Measurements from ENCODE around the gene ATG4A. TPM values are rescaled to one million over a fixed set of nuclear protein-coding genes. Genes with fewer than 3 reads are reported as not detected.

The ATG4A gene
- total and polyA plus RNA-seq, 2 donors (not counting 3 experiments of a cell fraction or from before 2014, with no cell fraction given): 13.2 to 28.7 TPM

- no peak overlapping the region for H3K9ac ChIP-seq (replicated peaks; ENCODE audit: extremely low read depth, insufficient read depth, low read length)
- no peak overlapping the region for H3K4me2 ChIP-seq (ENCODE audit: insufficient read depth, low read length)
- DNase-seq (ENCODE audit: low read depth, low spot score): no peak
- no peaks in the 10 kb centered on the region for H3K27me3 ChIP-seq (ENCODE audit: control insufficient read depth in 2 of 2, insufficient read depth in 2 of 2, low read length in 2 of 2)
- H2AFZ ChIP-seq (ENCODE audit: low read depth, low read length): no peak overlapping the region
- H3K79me2 ChIP-seq (ENCODE audit: control insufficient read depth, insufficient read depth, low read length): no peaks in the 10 kb centered on the region
- H3K9me1 ChIP-seq (replicated peaks; ENCODE audit: control insufficient read depth, extremely low read depth, insufficient read depth, low read length): no peaks in the 10 kb centered on the region
- no peaks in the 10 kb centered on the region for H3K9me3 ChIP-seq (replicated peaks; ENCODE audit: control insufficient read depth, insufficient read depth, low read length)
- dilution Hi-C loops (cut with MboI; ENCODE audit: extremely low pct_ligation_motif_present, low sequenced_read_pairs): no loop called here
- intact Hi-C loops (cut with micrococcal nuclease): no loop called here
- no peak for TF ChIP-seq FOS (IDR thresholded peaks at IDR 0.05; ENCODE audit: borderline replicate concordance, insufficient read depth, low read length)
- no peak for TF ChIP-seq MYC (IDR thresholded peaks at IDR 0.05; ENCODE audit: low read depth, low read length)
- no peak for TF ChIP-seq CTCF (IDR thresholded peaks at IDR 0.05; ENCODE audit: extremely low read depth in 1 of 2, insufficient read depth in 1 of 2, low read depth in 1 of 2, low read length in 2 of 2)
- no peak for TF ChIP-seq EZH2 (IDR thresholded peaks at IDR 0.05; ENCODE audit: borderline replicate concordance, low read depth, low read length, severe bottlenecking)
- no peak for TF ChIP-seq POLR2AphosphoS5 (IDR thresholded peaks at IDR 0.05; ENCODE audit: insufficient read depth, low read depth, low read length)
- no TSS peak for BruUV-seq (replicated peaks)
- POLR2A ChIA-PET: no interaction called here
- H3K27ac ChIP-seq (ENCODE audit: insufficient read depth, low read depth, low read length): no peak overlapping the region
- no peaks in the 10 kb centered on the region for H4K20me1 ChIP-seq (replicated peaks; ENCODE audit: control insufficient read depth, extremely low read depth, insufficient read depth, low read length)
- H3K4me3 ChIP-seq (replicated peaks in 1 of 3; ENCODE audit: insufficient read depth in 1 of 3, low read depth in 1 of 3, low read length in 3 of 3): no peak overlapping the region
- H3K36me3 ChIP-seq (ENCODE audit: control insufficient read depth in 2 of 2, extremely low read depth in 1 of 2, insufficient read depth in 2 of 2, low read length in 2 of 2): no peaks in the 10 kb centered on the region
- CTCF ChIA-PET: no interaction called here
- no peak for FAIRE-seq
- H3K4me1 ChIP-seq (ENCODE audit: control insufficient read depth, extremely low read depth, insufficient read depth, low read length): no peaks in the 10 kb centered on the region
These were observed 27.0 kb upstream of the ATG4A start for GRCh38 chrX:108064613-108065012.

GRCh38 chrX:108068121-108068520 lies 23.5 kb upstream of the ATG4A start:
- Histone ChIP-seq H2AFZ (ENCODE audit: low read depth, low read length) (no peak overlapping the region), H3K4me2 (ENCODE audit: insufficient read depth, low read length) (no peak overlapping the region), H4K20me1 (replicated peaks; ENCODE audit: control insufficient read depth, extremely low read depth, insufficient read depth, low read length) (no peaks in the 10 kb centered on the region), H3K4me1 (ENCODE audit: control insufficient read depth, extremely low read depth, insufficient read depth, low read length) (peaks cover 18% of the 10 kb centered on the region), H3K4me3 (replicated peaks in 1 of 3; ENCODE audit: insufficient read depth in 1 of 3, low read depth in 1 of 3, low read length in 3 of 3) (no peak overlapping the region), H3K27me3 (ENCODE audit: control insufficient read depth in 2 of 2, insufficient read depth in 2 of 2, low read length in 2 of 2) (no peaks in the 10 kb centered on the region), H3K9ac (replicated peaks; ENCODE audit: extremely low read depth, insufficient read depth, low read length) (no peak overlapping the region), H3K79me2 (ENCODE audit: control insufficient read depth, insufficient read depth, low read length) (no peaks in the 10 kb centered on the region), H3K9me3 (replicated peaks; ENCODE audit: control insufficient read depth, insufficient read depth, low read length) (no peaks in the 10 kb centered on the region), H3K36me3 (ENCODE audit: control insufficient read depth in 2 of 2, extremely low read depth in 1 of 2, insufficient read depth in 2 of 2, low read length in 2 of 2) (no peaks in the 10 kb centered on the region), H3K9me1 (replicated peaks; ENCODE audit: control insufficient read depth, extremely low read depth, insufficient read depth, low read length) (no peaks in the 10 kb centered on the region), H3K27ac (ENCODE audit: insufficient read depth, low read depth, low read length) (no peak overlapping the region)
- ChIA-PET CTCF (interaction anchor here (1.1 to 1.5 kb wide), 2 partner anchors 48 to 67 kb away, joined by 3 to 4 read pairs; no protein-coding TSS in a partner anchor), POLR2A (no interaction called here)
- DNase-seq (ENCODE audit: low read depth, low spot score): no peak
- intact Hi-C loops (cut with micrococcal nuclease): no loop called here
- dilution Hi-C loops (cut with MboI; ENCODE audit: extremely low pct_ligation_motif_present, low sequenced_read_pairs): no loop called here
- FAIRE-seq: no peak
- TF ChIP-seq JUN (IDR thresholded peaks at IDR 0.05; ENCODE audit: borderline replicate concordance, insufficient read depth, insufficient read length, low read depth) (no peak), CTCF (IDR thresholded peaks at IDR 0.05; ENCODE audit: extremely low read depth in 1 of 2, insufficient read depth in 1 of 2, low read depth in 1 of 2, low read length in 2 of 2) (no peak), FOS (IDR thresholded peaks at IDR 0.05; ENCODE audit: borderline replicate concordance, insufficient read depth, low read length) (no peak), EZH2 (IDR thresholded peaks at IDR 0.05; ENCODE audit: borderline replicate concordance, low read depth, low read length, severe bottlenecking) (no peak), MAX (IDR thresholded peaks at IDR 0.05; ENCODE audit: insufficient read depth, insufficient read length) (no peak), GATA2 (IDR thresholded peaks at IDR 0.05; ENCODE audit: insufficient read depth, insufficient read length, low read depth, low read length) (no peak), POLR2A (IDR thresholded peaks at IDR 0.05; ENCODE audit: low read depth, low read length) (no peak), POLR2AphosphoS5 (IDR thresholded peaks at IDR 0.05; ENCODE audit: insufficient read depth, low read depth, low read length) (no peak), MYC (IDR thresholded peaks at IDR 0.05; ENCODE audit: low read depth, low read length) (no peak)
- BruUV-seq (replicated peaks): no TSS peak
